GM12865 (cell line): ENCODE results near the gene CCR6.

Experiments
- DNase-seq: peaks from one replicate; pipeline ENCODE4 v3.0.0; 2010; ENCODE audit warnings: low read depth
- H3K4me3 ChIP-seq: 2 replicates; pipeline ENCODE4 v1.5.1; 2011; ENCODE audit warnings: mild to moderate bottlenecking, low read depth, low read length, control low read depth
- CTCF ChIP-seq: IDR thresholded peaks from 2 replicates; pipeline ENCODE4 v1.5.1; 2011; ENCODE audit warnings: low read length, control low read depth, low read depth, inconsistent platforms; ENCODE audit not compliant: insufficient read depth; ENCODE audit errors: missing control alignments

Gene CCR6

DNA sequence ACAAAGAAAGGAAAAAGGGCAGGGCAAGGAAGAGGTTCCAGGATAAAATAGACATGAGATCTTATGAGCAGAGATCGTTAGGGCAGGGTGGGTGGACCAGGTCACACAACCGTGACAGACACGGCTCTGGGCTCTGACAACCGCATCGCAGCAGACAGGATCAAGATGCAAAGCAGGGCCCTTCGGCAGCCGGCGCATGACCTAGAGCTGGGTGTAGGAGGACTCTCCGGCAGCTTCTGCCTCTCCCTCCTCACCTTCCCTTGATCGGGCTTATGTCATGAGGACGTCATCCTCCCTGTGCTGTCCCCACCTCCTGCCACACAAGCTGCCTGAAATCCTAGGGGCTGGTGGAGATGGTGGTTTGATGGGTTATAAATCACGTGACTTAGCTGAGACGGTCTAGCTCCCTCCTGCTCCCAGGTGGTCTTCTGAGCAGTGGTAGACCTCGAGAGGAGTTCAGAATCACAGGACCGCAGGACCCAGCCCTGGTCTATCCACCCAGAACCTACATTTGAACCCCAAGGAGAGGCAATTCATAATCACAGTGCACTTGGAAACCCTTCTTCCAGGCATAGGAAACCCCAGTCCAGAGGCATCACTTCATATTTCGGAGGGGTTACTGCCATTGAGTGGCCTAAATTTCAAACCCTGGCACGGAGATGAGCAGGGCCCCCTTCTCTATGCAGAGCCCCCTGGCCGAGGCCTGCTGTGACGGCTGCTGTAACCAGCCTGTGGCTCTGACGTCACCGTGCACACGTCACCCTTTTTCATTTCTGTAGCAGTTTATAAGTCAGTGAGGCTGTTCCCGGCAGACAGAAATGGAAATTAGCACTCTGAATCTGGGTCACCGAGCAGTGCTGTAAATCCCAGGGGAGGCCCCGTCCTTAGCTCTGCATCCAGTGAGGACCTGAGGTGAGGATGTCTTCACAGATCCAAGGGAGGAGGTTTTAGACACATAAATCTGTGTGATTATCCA, 8.7 kb upstream of the CCR6 start:
- DNase-seq = peak; percentile 93
- TF ChIP-seq CTCF = no peak
- peak overlapping the region; percentile 41 for H3K4me3 ChIP-seq

GRCh38 chr6:167115054-167115453, 7.8 kb upstream of the CCR6 start:
- H3K4me3 ChIP-seq = no peak overlapping the region
- TF ChIP-seq CTCF = peak; percentile 21
- no peak for DNase-seq

- no peak for DNase-seq
- no peak for TF ChIP-seq CTCF
- H3K4me3 ChIP-seq = no peak overlapping the region
These were observed 6.6 kb upstream of the CCR6 start for GRCh38 chr6:167116109-167116837.

DNA sequence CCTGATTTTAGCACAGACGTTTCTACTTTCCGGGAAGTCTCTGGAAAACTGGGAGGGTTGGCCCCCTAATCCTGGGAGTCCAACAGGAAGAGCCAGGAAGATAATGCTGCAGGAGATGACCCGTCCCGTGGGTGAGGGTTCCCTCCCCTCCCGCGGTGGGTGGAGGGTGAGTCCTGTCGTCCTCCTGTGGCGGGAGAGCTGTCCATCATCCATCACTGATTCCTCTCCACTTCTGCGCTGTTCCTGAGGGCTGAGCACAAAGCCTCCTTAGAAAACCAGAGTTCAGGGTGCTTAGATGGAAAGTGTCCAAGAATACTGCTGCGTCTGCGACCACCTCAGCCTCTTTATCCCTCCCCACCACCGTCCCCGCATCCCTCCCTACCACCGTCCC, 6.1 kb upstream of the CCR6 start:
- TF ChIP-seq CTCF = no peak
- DNase-seq = no peak
- H3K4me3 ChIP-seq = no peak overlapping the region

- H3K4me3 ChIP-seq = no peak overlapping the region
- DNase-seq = no peak
- no peak for TF ChIP-seq CTCF
These were observed 4.9 kb upstream of the CCR6 start for GRCh38 chr6:167118006-167118405.

DNA sequence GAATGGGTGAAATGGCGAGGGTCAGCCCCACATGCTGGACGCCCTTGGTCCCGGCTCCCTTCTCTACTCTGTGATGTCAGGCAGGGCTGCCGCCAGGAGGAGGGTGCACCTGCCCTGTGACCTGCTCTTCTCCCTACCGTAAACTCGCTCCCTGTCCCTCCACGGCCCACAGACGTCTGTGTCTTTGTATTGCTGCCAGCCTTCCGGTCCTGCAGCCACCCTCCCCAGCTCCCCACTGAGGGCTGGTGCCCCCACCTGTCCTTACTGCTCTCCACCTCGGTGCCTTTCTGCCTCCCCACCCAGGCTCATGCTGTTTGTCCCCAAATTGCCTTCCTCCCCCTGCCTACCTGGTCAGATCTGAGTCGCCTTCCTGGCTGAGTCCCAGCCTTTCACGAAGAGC, 4.1 kb upstream of the CCR6 start:
- H3K4me3 ChIP-seq = peak overlapping the region; percentile 5; the same call in 1 of the 2 replicates
- no peak for TF ChIP-seq CTCF
- no peak for DNase-seq
